22Rv1 (cell line): Measurements from ENCODE around the gene PHACTR1.

Experiments used
- ZFX ChIP-seq: fragments of 450-650 bp; IDR thresholded peaks from 2 replicates; pipeline ENCODE4 v1.6.1; 2017; ENCODE audit warnings: antibody characterized with exemption, borderline replicate concordance
- TF ChIP-seq, protein P1 (sequence below): fragments of 450-650 bp; IDR thresholded peaks from 2 replicates; pipeline ENCODE4 v1.5.1; 2017; ENCODE audit warnings: mild to moderate bottlenecking

DNA sequence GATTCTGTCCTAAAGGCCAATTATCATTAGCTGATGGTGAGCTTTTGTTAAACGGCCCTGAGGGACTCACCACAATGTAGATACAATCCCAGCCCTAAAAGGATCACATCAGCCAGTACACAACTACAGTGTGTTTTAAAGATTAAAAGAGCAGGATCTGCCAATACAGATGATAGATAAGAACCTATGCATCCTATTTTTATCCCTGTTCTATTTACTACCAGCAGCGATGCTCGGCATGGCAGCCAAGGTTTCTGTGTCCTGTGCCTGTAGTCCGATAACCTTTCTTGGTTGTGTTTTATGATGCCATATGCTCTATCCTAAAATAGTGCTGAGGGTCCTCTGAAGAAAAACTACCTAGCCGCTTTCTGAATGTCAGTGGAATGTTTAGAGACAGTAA, 289.4 kb downstream of the PHACTR1 start:
- TF ChIP-seq, protein P1, sequence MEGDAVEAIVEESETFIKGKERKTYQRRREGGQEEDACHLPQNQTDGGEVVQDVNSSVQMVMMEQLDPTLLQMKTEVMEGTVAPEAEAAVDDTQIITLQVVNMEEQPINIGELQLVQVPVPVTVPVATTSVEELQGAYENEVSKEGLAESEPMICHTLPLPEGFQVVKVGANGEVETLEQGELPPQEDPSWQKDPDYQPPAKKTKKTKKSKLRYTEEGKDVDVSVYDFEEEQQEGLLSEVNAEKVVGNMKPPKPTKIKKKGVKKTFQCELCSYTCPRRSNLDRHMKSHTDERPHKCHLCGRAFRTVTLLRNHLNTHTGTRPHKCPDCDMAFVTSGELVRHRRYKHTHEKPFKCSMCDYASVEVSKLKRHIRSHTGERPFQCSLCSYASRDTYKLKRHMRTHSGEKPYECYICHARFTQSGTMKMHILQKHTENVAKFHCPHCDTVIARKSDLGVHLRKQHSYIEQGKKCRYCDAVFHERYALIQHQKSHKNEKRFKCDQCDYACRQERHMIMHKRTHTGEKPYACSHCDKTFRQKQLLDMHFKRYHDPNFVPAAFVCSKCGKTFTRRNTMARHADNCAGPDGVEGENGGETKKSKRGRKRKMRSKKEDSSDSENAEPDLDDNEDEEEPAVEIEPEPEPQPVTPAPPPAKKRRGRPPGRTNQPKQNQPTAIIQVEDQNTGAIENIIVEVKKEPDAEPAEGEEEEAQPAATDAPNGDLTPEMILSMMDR, result no peak
- TF ChIP-seq ZFX, result no peak
